Measurements from ENCODE around the gene CDC42BPG. TPM values are rescaled to one million over a fixed set of nuclear protein-coding genes. Genes with fewer than 3 reads are reported as not detected.

CDC42BPG gene
- total and polyA plus RNA-seq, 2 experiments from 2014 or later: 2.2 to 10.1 TPM

DNA sequence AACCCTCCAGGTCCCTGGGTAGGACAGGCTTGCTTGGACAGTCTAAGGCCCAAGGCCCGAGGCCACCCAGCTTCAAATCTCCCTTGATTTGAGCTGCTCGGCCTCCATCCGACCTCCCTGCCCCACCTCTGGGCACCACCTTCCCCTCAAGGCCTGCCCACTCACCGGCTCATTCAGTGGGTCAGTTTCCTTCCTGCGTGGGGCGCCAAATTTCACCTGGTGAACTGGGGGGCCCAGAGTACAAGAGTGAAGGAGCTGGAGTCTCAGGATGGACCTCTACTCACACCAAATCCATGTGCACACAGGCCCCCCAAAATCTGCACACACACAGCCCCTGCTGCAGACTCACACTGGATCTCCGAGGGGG, 45.2 kb downstream of the CDC42BPG start:
- H3K27me3 ChIP-seq: no peaks in the 10 kb centered on the region
- H3K9me3 ChIP-seq (ENCODE audit: low read depth): no peaks in the 10 kb centered on the region
- TF ChIP-seq, protein P1, sequence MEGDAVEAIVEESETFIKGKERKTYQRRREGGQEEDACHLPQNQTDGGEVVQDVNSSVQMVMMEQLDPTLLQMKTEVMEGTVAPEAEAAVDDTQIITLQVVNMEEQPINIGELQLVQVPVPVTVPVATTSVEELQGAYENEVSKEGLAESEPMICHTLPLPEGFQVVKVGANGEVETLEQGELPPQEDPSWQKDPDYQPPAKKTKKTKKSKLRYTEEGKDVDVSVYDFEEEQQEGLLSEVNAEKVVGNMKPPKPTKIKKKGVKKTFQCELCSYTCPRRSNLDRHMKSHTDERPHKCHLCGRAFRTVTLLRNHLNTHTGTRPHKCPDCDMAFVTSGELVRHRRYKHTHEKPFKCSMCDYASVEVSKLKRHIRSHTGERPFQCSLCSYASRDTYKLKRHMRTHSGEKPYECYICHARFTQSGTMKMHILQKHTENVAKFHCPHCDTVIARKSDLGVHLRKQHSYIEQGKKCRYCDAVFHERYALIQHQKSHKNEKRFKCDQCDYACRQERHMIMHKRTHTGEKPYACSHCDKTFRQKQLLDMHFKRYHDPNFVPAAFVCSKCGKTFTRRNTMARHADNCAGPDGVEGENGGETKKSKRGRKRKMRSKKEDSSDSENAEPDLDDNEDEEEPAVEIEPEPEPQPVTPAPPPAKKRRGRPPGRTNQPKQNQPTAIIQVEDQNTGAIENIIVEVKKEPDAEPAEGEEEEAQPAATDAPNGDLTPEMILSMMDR (IDR thresholded peaks at IDR 0.05; ENCODE audit: low read depth, low read length): no peak
- no peaks in the 10 kb centered on the region for H3K36me3 ChIP-seq
- H3K4me1 ChIP-seq (ENCODE audit: low read depth): peaks cover 6% of the 10 kb centered on the region
- no peak for DNase-seq (ENCODE audit: low read depth in 1 of 2, low spot score in 1 of 2)
- H3K27ac ChIP-seq: no peak overlapping the region
- no peak overlapping the region for H3K4me3 ChIP-seq

DNA sequence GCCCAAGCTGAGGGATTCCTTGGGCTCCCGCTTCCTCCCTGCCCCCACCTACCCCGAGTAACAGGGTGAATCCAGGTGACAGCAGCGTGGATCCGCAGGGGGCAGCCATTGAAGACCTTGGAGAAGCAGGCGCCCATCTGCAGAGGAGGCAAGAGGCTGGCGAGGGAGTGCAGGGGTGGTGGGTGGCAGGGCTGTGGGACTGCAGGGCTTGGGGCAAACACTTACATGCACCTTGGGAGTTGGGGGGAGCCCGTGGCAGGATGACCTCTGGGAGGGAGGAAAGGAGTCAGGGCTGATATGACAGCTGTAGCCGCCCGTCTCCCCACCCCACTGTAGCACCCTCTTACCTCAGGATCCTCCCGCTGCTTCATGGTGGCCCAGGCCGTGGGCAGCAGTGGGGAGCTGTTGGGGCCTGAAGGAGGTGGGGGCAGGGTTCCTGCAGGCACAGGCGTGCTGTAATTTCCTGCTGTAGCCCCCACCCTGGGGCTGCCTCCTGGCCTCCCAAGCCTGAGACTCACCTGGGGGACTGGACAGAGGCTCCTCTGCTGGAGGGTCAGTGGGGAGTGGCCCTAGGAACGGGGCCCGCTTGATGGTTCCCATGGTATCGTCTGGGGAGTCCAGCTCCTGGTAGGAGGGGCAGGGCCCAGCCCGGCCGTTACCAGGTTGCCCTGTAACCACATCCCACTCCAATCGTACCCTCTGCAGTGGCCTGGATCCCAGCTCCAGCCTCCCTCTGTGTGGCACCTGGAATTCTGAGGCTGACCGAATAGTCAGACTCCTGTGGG, 47.5 kb downstream of the CDC42BPG start:
- Histone ChIP-seq H3K4me3 (no peak overlapping the region), H3K36me3 (no peaks in the 10 kb centered on the region), H3K27me3 (no peaks in the 10 kb centered on the region), H3K9me3 (ENCODE audit: low read depth) (no peaks in the 10 kb centered on the region), H3K4me1 (ENCODE audit: low read depth) (no peaks in the 10 kb centered on the region), H3K27ac (no peak overlapping the region)
- DNase-seq (ENCODE audit: low read depth in 1 of 2, low spot score in 1 of 2): no peak
- TF ChIP-seq, protein P1 (IDR thresholded peaks at IDR 0.05; ENCODE audit: low read depth, low read length): no peak

DNA sequence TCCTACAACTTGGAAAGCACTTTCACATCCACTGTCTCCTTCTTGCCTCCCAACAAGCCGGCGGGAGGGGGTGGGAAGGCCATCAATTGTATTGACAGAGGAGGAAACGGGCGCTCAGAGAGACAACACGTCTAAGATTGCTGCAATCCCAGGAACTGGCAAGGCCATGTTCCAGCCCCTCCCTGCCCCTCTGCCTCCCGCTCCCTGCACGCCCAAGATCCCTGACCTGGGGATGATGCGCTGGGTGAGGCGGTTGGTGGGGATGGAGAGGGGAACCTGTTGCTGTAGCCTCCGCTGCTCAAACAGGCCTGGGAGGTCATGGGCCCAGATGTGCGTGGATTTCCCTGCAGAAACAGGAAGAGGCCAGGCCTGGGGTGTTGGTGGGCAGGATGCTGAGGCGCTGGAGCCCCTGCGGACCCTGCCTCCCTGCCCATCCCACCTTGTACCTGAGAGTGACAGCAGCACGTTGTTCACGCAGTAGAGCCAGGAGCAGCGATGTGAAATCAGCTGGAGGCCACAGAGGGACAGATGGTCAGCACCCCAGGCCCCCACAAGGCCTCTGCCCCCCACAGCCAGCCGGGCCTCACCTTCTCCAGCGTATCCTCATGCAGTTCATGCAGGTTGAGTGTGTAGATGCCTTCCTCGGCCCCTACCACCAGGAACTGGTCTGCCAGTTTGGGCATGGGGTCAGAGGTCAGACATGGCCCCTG, 48.3 kb downstream of the CDC42BPG start:
- TF ChIP-seq, protein P1 (IDR thresholded peaks at IDR 0.05; ENCODE audit: low read depth, low read length): no peak
- Histone ChIP-seq H3K4me1 (ENCODE audit: low read depth) (no peaks in the 10 kb centered on the region), H3K4me3 (no peak overlapping the region), H3K27ac (no peak overlapping the region), H3K36me3 (no peaks in the 10 kb centered on the region), H3K27me3 (no peaks in the 10 kb centered on the region), H3K9me3 (ENCODE audit: low read depth) (no peaks in the 10 kb centered on the region)
- DNase-seq (ENCODE audit: low read depth in 1 of 2, low spot score in 1 of 2): no peak

DNA sequence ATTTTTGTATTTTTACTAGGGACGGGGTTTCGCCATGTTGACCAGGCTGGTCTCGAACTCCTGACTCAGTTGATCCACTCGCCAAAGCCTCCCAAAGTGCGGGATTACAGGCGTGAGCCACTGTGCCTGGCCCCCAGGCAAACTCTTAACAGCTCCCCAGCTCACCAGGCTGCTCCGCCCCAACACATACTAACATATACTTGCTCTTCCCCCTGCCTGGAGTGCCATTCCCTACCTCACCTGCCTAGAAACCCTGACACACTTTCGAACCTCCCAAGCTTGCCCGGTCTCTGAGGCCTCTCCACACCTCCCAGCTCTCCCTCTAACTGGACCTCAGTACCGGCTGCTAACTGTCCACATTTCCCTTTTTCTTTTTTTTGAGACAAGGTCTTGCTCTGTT, 49.9 kb downstream of the CDC42BPG start:
- no peak overlapping the region for H3K4me3 ChIP-seq
- H3K9me3 ChIP-seq (ENCODE audit: low read depth): no peaks in the 10 kb centered on the region
- DNase-seq (ENCODE audit: low read depth in 1 of 2, low spot score in 1 of 2): no peak
- H3K27ac ChIP-seq: no peak overlapping the region
- H3K4me1 ChIP-seq (ENCODE audit: low read depth): no peaks in the 10 kb centered on the region
- H3K27me3 ChIP-seq: no peaks in the 10 kb centered on the region
- no peaks in the 10 kb centered on the region for H3K36me3 ChIP-seq
- TF ChIP-seq, protein P1 (IDR thresholded peaks at IDR 0.05; ENCODE audit: low read depth, low read length): no peak

DNA sequence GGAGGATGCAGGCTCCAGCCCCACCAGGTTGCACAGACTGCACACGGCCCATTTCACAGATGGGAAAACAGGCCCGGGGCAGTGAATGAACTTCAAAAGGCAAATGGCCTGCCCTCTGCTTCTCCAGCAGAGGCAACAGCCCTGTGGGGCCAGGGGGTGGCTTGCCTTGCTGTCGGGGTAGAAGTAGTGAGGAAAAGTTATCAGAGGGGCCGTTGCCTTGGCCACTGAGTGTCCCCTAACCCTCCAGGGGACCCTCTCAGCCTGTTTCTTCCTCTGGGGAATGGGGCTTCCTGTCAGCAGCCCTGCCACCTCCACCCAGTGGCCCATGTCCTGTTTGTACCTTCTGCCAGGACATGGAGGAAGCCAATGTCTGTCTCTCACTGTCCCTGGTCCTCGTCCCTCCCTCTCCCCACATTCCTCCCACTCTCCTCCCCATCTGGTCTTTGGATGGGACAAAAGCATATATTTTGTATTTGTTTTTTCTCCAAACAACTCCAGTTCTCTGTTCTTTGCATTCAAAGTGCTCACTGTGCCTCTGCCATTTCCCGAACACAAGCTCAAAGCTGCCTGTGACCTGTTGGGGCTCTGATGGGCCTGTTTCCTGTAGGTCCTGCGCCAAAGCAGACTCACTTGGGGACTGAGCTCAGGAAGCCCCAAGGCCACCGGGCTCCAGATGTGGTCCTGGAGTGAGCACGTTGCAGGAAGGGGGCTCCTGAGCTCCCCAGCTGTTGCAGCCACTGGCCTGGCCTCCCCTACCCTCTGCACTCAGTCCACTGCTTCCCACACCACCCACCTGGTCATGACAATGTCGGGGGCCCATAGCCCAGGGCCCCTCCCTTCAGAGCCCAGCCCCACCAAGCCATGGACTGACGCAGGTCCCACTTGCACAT, 50.9 kb downstream of the CDC42BPG start:
- TF ChIP-seq, protein P1 (IDR thresholded peaks at IDR 0.05; ENCODE audit: low read depth, low read length): no peak
- H3K27ac ChIP-seq: no peak overlapping the region
- H3K4me3 ChIP-seq: no peak overlapping the region

More for the DNA sequence above, 50.9 kb downstream of the CDC42BPG start:
- Histone ChIP-seq H3K27me3 (no peaks in the 10 kb centered on the region), H3K4me1 (ENCODE audit: low read depth) (no peaks in the 10 kb centered on the region), H3K36me3 (no peaks in the 10 kb centered on the region), H3K9me3 (ENCODE audit: low read depth) (no peaks in the 10 kb centered on the region)
- DNase-seq (ENCODE audit: low read depth in 1 of 2, low spot score in 1 of 2): no peak

All from cardiac muscle cell (in vitro differentiated cells and primary cell).